ENCODE measurements around the gene SFT2D1.

The SFT2D1 gene

GRCh38 chr6:166274739-166275370 is 67.5 kb downstream of the SFT2D1 start:
- DNase-seq = no peak

GRCh38 chr6:166274163-166274562 is 68.2 kb downstream of the SFT2D1 start:
- no peak for DNase-seq

GRCh38 chr6:166271376-166271765 is 71.0 kb downstream of the SFT2D1 start:
- no peak for DNase-seq

GRCh38 chr6:166270706-166271375 is 71.5 kb downstream of the SFT2D1 start:
- DNase-seq = no peak
